ENCODE data around the gene HEG1.
A peak's percentile ranks its signal among the peaks of the same experiment; 100 is the strongest.
"Not testable (repeated sequence)": the region's sequence is repeated elsewhere in the genome, so short reads cannot be mapped to it uniquely, and the experiment has no call there.

HEG1 gene, protein sequence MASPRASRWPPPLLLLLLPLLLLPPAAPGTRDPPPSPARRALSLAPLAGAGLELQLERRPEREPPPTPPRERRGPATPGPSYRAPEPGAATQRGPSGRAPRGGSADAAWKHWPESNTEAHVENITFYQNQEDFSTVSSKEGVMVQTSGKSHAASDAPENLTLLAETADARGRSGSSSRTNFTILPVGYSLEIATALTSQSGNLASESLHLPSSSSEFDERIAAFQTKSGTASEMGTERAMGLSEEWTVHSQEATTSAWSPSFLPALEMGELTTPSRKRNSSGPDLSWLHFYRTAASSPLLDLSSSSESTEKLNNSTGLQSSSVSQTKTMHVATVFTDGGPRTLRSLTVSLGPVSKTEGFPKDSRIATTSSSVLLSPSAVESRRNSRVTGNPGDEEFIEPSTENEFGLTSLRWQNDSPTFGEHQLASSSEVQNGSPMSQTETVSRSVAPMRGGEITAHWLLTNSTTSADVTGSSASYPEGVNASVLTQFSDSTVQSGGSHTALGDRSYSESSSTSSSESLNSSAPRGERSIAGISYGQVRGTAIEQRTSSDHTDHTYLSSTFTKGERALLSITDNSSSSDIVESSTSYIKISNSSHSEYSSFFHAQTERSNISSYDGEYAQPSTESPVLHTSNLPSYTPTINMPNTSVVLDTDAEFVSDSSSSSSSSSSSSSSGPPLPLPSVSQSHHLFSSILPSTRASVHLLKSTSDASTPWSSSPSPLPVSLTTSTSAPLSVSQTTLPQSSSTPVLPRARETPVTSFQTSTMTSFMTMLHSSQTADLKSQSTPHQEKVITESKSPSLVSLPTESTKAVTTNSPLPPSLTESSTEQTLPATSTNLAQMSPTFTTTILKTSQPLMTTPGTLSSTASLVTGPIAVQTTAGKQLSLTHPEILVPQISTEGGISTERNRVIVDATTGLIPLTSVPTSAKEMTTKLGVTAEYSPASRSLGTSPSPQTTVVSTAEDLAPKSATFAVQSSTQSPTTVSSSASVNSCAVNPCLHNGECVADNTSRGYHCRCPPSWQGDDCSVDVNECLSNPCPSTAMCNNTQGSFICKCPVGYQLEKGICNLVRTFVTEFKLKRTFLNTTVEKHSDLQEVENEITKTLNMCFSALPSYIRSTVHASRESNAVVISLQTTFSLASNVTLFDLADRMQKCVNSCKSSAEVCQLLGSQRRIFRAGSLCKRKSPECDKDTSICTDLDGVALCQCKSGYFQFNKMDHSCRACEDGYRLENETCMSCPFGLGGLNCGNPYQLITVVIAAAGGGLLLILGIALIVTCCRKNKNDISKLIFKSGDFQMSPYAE (N-terminal part only)

DNA sequence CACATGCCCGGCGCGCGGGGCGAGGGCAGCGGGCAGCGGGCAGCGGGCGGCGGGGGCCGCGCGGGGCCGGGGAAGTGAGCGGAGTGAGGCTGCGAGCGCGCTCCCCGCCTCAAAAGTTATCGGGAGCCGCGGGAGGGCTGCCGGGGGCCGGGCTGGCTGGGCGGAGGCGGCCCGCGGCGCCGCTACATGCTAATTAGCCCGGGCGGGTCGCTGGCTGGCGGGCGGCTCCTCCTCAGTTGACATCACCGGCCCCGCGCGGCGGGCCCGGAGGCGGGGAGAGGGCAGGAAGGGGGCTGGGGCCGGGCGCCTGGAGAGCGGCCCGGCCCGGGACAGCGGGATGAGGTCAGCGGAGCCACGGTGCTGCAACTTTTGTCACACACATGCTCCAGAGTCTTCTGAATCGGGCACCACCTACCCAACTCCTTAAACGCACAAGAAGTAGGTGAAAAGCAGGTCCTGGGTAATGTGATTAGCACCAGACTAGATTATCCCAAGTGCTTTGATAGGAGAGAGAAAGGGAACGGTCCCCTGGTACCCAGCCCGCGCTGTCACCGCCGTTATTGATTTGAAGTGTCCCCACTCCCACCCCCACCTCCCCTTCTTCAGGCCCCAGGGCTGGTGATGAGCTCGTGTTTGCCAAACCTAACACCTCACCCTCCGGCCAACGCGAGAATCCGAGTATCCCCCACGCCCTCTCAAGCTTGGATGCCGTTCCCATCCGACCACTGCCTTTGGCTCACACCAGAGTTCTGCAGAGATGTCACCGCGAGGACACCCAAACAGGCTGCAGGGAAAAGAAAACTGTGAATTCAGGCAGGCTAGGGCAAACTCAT is at the start of gene HEG1:
TSS of gene HEG1 (minus strand) at position 85 of the 833 bp plus-strand sequence. CDS start 107 bp downstream, outside the sequence.
- ATAC-seq (peak; percentile 79), DNase-seq (peak; percentile 82)

DNA sequence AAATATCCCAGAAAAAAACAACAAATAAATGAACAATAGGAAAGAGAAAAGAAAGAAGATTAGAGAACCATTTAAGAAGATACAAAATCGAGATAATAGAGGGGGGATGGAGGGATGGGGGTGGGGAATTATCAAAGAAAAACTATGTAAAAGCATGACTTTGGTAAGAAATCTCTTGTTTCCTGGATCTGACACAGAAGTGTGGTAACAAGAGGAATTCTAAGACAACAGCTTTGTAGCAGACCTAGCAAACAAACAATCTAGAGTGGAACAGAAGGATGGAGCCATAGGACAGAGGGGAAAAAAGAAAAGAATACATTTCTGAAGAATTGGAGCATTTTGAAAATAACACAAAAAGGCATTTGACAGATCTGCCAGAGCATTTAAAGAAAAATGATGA is 49.3 kb upstream of the HEG1 start:
- ATAC-seq: no peak

DNA sequence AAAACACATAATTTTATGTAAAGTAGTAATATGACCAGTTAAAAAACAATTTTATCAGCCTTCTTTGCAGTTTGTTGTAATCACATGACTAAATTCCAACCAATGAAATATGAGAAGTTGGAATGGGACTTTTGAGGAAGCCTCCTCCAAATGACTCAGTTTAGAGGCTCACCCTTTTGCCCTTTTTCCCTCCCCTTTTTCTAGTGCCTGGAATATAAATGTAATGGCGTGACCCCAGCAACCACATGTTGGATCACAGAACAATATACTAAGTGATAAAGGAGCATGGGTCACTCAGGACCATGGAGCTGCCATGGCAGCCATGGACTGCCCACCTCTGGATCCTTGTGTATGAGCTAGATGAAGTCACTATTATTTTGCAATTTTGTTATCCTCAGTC is 48.8 kb upstream of the HEG1 start:
- DNase-seq (no peak), ATAC-seq (no peak)

More for the DNA sequence above, 49.3 kb upstream of the HEG1 start:
- DNase-seq: no peak

DNA sequence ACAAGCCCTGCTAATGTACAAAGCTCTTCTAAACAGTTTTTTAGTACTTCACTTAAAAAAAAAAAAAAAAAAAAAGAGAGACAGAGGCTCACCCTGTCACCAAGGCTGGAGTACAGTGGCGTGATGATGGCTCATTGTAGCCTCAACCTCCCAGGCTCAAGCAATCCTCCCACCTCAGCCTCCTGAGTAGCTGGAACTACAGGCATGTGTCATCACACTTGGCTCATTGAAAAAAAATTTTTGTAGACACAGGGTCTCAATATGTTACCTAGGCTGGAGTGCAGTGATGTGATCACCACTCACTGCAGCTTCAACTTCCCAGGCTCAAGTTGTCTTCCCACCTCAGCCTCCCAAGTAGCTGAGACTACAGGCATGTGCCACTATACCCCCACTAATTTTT is 47.6 kb upstream of the HEG1 start:
- ATAC-seq (no peak), DNase-seq (no peak)

GRCh38 chr3:125102470-125102869 is 46.7 kb upstream of the HEG1 start:
- DNase-seq (no peak), ATAC-seq (no peak)

GRCh38 chr3:125098611-125099291 is 43.0 kb upstream of the HEG1 start:
- DNase-seq: no peak

GRCh38 chr3:125090649-125091048 is 34.9 kb upstream of the HEG1 start:
- ATAC-seq: no peak
- no peak for DNase-seq

More at GRCh38 chr3:125098611-125099291, 43.0 kb upstream of the HEG1 start:
- no peak for ATAC-seq

DNA sequence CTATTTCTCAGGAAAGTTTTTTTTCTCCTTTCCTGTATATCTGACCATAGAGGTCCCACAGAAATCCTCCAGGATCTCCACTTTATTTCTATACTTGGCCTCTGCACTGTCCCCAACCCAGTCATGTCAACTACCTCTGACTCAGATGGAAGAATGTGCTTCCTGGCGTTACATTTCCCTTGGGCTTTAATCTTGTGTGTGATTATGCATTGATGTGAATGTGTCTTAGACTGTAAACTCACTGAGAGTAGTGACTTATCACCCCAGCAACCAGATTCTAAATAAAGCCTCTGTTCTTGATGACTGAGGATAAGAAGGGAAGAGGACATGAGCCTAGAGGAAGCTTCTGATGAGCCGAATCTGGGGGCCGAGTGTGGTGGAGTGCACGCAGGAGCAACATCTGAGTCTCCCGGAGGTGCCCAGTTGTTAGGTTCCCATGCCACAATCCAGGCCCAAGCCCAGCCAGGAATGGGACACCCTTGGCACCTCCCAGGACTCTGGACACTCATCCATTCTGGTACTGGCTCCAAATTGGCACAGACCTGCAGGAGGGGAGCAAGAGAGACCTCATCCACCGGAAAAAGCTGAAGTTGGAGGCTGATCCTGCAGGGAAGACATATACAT is 32.1 kb upstream of the HEG1 start:
- ATAC-seq (no peak), DNase-seq (no peak)

- no peak for ATAC-seq
Measured at GRCh38 chr3:125085166-125085565, 29.4 kb upstream of the HEG1 start.

GRCh38 chr3:125083776-125084175 is 28.0 kb upstream of the HEG1 start:
- no peak for ATAC-seq
- DNase-seq: no peak

More at GRCh38 chr3:125085166-125085565, 29.4 kb upstream of the HEG1 start:
- no peak for DNase-seq

DNA sequence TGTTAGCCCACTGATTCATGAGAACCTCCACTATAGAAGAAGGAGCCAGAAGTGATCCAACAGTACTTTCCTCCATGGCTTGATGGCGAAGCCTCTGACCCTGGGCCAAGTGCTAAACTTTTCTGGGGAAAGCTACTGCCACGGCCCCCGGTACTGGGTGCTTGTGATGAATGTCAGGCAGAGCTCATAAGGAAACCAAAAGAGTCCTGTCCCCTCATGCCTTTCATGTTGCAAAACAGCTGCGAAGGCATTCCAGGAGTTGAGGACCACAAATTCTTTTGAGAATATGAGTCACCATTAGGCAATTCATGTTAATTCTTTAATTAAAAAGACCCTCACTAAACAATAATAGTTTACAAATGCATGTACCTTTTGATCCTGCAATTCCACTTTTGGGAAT is 26.5 kb upstream of the HEG1 start:
- not testable (repeated sequence) for ATAC-seq

DNA sequence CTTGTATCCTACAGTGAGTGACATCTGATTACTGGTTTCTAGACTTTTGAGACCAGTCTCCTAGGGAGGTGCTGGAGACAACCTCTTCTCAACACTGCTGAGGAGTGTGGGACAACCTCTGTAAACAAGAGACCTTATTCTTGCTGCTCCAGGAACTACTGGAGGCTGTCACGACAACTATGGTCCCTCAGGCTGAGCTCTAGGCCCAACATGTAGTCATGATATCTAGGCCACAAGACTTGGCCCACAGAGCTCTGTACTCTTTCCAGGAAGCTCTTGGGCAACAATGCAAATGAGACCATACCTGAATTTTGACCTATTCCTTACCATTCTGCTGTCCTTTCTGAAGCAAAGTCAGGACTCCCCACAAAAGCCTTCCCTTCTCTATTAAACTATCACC is 24.3 kb upstream of the HEG1 start:
- no peak for ATAC-seq
- DNase-seq: no peak

More for the DNA sequence above, 26.5 kb upstream of the HEG1 start:
- not testable (repeated sequence) for DNase-seq

DNA sequence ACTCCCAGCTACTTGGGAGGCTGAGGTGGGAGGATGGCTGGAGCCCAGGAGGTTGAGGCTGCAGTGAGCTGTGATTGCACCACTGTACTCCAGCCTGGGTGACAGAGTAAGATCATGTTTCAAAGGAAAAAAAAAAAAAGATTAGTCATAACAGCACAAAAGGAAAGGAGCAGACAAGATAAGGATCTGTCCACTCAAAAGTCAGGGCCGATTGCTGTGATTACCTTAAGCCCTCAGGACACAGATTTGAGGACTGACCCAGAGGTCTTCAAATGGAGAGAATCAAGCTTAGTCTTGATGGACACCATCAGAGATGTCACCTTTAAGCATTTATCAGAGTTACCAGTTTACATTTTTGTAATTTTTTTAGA is 23.9 kb upstream of the HEG1 start:
- ATAC-seq: no peak

DNA sequence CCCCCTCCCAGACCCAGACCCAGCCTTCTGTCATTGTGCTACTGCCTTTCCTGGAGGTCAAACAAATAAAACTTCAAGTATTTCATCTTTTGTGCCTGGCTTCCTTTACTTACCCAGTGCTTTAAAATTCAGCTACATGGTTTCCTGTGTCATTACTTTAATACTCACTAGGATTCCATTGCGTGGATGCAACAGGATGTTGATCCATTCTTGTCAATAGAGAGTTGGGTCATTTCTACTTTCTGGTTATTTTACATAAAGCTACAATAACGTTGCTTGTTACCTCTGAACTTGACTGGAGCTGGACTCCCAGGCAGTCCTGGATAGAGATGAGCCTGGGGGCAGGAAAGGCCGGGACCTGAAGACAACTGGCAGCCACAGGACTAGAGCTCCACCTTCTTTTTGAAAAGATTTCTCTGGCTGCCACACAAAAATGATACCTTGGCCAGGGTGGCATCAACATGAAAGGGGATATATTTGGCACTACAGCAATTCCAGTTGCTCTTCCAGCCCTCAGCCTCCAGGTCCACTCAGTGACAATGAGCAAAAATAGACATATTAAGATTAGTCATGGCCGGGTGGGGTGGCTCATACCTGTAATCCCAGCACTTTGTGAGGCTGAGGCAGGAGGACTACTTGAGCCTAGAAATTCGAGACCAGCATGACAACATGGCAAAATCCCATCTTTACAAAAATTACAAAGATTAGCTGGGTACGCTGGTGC is 23.3 kb upstream of the HEG1 start:
- DNase-seq: no peak
- ATAC-seq: no peak

More for the DNA sequence above, 23.9 kb upstream of the HEG1 start:
- DNase-seq: no peak

- no peak for DNase-seq
- no peak for ATAC-seq
Measured at GRCh38 chr3:125077864-125078263, 22.1 kb upstream of the HEG1 start.

GRCh38 chr3:125076464-125076863 is 20.7 kb upstream of the HEG1 start:
- no peak for ATAC-seq
- no peak for DNase-seq

- no peak for DNase-seq
- no peak for ATAC-seq
Measured at GRCh38 chr3:125075738-125076137, 19.9 kb upstream of the HEG1 start.

- no peak for DNase-seq
- no peak for ATAC-seq
Measured at GRCh38 chr3:125073390-125073905, 17.7 kb upstream of the HEG1 start.

DNA sequence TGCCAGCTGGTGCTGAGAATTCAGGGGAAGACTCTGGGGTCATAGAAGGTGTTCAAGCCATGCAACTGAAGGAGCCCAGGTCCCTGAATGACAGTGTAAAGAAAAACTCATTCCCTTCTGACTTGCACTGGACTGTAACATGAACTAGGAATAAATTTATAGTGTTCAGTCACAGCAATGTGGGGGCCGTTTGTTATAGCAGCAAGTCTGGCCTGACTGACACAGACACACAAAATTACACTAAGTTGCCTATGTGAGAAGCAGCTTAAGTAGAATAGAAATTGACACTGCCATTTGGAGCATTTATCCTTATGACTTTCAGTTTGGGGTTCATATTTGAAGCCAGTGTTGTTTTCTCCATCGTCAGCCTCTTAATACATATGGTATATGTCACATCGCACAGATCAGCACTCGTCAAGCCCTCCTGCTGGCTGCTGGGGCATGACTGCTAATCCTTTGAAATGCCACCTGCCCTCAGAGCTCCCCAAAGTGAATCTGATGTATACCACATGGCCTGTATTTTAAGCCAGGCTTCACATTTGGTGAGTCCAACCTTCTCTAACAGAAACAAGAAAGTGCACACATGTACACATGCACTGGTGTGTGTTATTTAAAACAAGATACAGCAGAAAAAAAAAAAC is 17.1 kb upstream of the HEG1 start:
- no peak for DNase-seq
- ATAC-seq: no peak
